ENCODE data around the gene GPX1.

- no peak for TF ChIP-seq JUN (IDR thresholded peaks at IDR 0.05)
- TF ChIP-seq CTCF (IDR thresholded peaks at IDR 0.05) = no peak
- TF ChIP-seq ZC3H11A (IDR thresholded peaks at IDR 0.05) = no peak
- no peak for TF ChIP-seq EP300 (IDR thresholded peaks at IDR 0.05)
- no peak for TF ChIP-seq POLR2A (IDR thresholded peaks at IDR 0.05; ENCODE audit: low read length)
- TF ChIP-seq, protein P1, sequence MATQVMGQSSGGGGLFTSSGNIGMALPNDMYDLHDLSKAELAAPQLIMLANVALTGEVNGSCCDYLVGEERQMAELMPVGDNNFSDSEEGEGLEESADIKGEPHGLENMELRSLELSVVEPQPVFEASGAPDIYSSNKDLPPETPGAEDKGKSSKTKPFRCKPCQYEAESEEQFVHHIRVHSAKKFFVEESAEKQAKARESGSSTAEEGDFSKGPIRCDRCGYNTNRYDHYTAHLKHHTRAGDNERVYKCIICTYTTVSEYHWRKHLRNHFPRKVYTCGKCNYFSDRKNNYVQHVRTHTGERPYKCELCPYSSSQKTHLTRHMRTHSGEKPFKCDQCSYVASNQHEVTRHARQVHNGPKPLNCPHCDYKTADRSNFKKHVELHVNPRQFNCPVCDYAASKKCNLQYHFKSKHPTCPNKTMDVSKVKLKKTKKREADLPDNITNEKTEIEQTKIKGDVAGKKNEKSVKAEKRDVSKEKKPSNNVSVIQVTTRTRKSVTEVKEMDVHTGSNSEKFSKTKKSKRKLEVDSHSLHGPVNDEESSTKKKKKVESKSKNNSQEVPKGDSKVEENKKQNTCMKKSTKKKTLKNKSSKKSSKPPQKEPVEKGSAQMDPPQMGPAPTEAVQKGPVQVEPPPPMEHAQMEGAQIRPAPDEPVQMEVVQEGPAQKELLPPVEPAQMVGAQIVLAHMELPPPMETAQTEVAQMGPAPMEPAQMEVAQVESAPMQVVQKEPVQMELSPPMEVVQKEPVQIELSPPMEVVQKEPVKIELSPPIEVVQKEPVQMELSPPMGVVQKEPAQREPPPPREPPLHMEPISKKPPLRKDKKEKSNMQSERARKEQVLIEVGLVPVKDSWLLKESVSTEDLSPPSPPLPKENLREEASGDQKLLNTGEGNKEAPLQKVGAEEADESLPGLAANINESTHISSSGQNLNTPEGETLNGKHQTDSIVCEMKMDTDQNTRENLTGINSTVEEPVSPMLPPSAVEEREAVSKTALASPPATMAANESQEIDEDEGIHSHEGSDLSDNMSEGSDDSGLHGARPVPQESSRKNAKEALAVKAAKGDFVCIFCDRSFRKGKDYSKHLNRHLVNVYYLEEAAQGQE (IDR thresholded peaks at IDR 0.05) = no peak
- no peak for TF ChIP-seq MAZ (IDR thresholded peaks at IDR 0.05; ENCODE audit: borderline replicate concordance, low read depth, low read length)
- TF ChIP-seq, protein P2, sequence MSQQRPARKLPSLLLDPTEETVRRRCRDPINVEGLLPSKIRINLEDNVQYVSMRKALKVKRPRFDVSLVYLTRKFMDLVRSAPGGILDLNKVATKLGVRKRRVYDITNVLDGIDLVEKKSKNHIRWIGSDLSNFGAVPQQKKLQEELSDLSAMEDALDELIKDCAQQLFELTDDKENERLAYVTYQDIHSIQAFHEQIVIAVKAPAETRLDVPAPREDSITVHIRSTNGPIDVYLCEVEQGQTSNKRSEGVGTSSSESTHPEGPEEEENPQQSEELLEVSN (IDR thresholded peaks at IDR 0.05; ENCODE audit: borderline replicate concordance, low read depth) = no peak
- TF ChIP-seq RCOR1 (IDR thresholded peaks at IDR 0.05; ENCODE audit: low read depth, low read length) = no peak
- TF ChIP-seq, protein P3, sequence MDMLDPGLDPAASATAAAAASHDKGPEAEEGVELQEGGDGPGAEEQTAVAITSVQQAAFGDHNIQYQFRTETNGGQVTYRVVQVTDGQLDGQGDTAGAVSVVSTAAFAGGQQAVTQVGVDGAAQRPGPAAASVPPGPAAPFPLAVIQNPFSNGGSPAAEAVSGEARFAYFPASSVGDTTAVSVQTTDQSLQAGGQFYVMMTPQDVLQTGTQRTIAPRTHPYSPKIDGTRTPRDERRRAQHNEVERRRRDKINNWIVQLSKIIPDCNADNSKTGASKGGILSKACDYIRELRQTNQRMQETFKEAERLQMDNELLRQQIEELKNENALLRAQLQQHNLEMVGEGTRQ (IDR thresholded peaks at IDR 0.05) = no peak
Measured at GRCh38 chr3:49362561-49362960, 4.4 kb upstream of the GPX1 start.
